ENCODE measurements around the gene TTC1.

DNA sequence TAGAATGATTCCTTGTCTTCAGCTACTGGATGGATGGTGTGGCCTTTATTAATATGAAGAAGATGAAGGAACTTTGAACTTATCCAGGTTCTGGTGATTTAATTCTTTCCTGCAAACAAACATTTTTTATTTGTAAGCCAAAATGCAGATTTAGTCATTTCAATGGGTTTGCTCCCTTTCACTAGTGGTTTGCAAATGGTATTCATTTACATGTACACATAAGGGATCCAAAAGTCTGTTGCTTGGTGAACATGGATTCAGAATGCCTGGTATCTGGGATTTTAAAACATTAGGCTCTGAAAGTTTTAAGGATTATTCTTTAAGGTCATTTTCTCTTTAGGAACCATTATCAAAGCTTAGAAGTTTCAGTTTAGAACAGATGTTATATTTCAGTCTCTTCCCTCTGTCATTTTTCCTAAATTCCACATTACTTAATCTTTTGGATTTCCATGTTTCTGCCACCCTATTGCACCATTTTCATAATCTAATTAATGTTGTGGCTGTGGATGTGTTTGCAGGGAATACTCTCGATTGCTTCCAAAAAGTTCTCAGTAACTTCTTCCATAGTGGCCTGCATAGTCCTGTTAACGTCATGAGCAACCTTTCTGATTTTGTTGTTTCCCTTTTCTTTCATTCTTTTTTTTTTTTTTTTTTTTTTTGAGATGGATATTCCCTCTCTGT is 10.1 kb downstream of the TTC1 start:
- TF ChIP-seq ZFP30 (CRISPR knock-in tag; IDR thresholded peaks at IDR 0.05) (no peak), ZFP3 (CRISPR knock-in tag; IDR thresholded peaks at IDR 0.05) (no peak), TCF4 (CRISPR knock-in tag; IDR thresholded peaks at IDR 0.05; ENCODE audit: borderline replicate concordance) (no peak), SNAI2 (CRISPR knock-in tag; IDR thresholded peaks at IDR 0.05) (no peak)
- TF ChIP-seq, protein P1, sequence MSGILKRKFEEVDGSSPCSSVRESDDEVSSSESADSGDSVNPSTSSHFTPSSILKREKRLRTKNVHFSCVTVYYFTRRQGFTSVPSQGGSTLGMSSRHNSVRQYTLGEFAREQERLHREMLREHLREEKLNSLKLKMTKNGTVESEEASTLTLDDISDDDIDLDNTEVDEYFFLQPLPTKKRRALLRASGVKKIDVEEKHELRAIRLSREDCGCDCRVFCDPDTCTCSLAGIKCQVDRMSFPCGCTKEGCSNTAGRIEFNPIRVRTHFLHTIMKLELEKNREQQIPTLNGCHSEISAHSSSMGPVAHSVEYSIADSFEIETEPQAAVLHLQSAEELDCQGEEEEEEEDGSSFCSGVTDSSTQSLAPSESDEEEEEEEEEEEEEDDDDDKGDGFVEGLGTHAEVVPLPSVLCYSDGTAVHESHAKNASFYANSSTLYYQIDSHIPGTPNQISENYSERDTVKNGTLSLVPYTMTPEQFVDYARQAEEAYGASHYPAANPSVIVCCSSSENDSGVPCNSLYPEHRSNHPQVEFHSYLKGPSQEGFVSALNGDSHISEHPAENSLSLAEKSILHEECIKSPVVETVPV (CRISPR knock-in tag; IDR thresholded peaks at IDR 0.05), result no peak
- TF ChIP-seq, protein P2, sequence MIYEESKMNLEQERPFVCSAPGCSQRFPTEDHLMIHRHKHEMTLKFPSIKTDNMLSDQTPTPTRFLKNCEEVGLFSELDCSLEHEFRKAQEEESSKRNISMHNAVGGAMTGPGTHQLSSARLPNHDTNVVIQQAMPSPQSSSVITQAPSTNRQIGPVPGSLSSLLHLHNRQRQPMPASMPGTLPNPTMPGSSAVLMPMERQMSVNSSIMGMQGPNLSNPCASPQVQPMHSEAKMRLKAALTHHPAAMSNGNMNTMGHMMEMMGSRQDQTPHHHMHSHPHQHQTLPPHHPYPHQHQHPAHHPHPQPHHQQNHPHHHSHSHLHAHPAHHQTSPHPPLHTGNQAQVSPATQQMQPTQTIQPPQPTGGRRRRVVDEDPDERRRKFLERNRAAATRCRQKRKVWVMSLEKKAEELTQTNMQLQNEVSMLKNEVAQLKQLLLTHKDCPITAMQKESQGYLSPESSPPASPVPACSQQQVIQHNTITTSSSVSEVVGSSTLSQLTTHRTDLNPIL (CRISPR knock-in tag; IDR thresholded peaks at IDR 0.05; ENCODE audit: low read depth), result no peak
